ENCODE measurements around the gene WWC1. TPM values are rescaled to one million over a fixed set of nuclear protein-coding genes. Genes with fewer than 3 reads are reported as not detected.

The WWC1 gene
- total RNA-seq, 1 experiment from 2014 or later = 108 TPM

GRCh38 chr5:168340487-168340886 is 49.0 kb downstream of the WWC1 start:
- CTCF ChIA-PET = interaction anchor here (0.7 to 0.9 kb wide), 2 partner anchors 48 to 118 kb away, joined by 3 read pairs; no protein-coding TSS in a partner anchor
- Histone ChIP-seq H3K9me3 (no peaks in the 10 kb centered on the region), H3K4me1 (peaks cover 45% of the 10 kb centered on the region), H3K4me3 (ENCODE audit: low read depth, low read length) (no peak overlapping the region), H3K27me3 (replicated peaks; ENCODE audit: control insufficient read depth, insufficient read depth, low read length) (no peaks in the 10 kb centered on the region), H3K36me3 (ENCODE audit: control insufficient read depth, insufficient read depth, low read length) (peaks cover 1% of the 10 kb centered on the region; the same call in 1 of the 2 replicates)
- Mint-ChIP-seq H3K36me3 (ENCODE audit: insufficient read depth, unreplicated experiment) (peaks cover 59% of the 10 kb centered on the region), H3K9me3 (ENCODE audit: unreplicated experiment) (no peaks in the 10 kb centered on the region), H3K4me3 (ENCODE audit: unreplicated experiment) (no peak overlapping the region), H3K4me1 (ENCODE audit: low read depth, unreplicated experiment) (peaks cover 62% of the 10 kb centered on the region), H3K27me3 (ENCODE audit: insufficient read depth, unreplicated experiment) (no peaks in the 10 kb centered on the region), H3K27ac (ENCODE audit: unreplicated experiment) (peak overlapping the region; percentile 14)
- BruUV-seq (replicated peaks) = no TSS peak
- POLR2A ChIA-PET = no interaction called here
- intact Hi-C loops (cut with micrococcal nuclease; ENCODE audit: unreplicated experiment) = no loop called here
- DNase-seq = no peak
- TF ChIP-seq CTCF (IDR thresholded peaks at IDR 0.05; ENCODE audit: insufficient read depth in 1 of 2, low read depth in 1 of 2, low read length in 1 of 2, severe bottlenecking in 1 of 2, unreplicated experiment in 1 of 2) = no peak

GRCh38 chr5:168341178-168341577 is 49.7 kb downstream of the WWC1 start:
- H3K27me3 Mint-ChIP-seq (ENCODE audit: insufficient read depth, unreplicated experiment) = no peaks in the 10 kb centered on the region
- no peak overlapping the region for H3K4me3 Mint-ChIP-seq (ENCODE audit: unreplicated experiment)
- H3K36me3 Mint-ChIP-seq (ENCODE audit: insufficient read depth, unreplicated experiment) = peaks cover 58% of the 10 kb centered on the region
- no peak overlapping the region for H3K4me3 ChIP-seq (ENCODE audit: low read depth, low read length)
- peak overlapping the region; percentile 14 for H3K27ac Mint-ChIP-seq (ENCODE audit: unreplicated experiment)
- H3K4me1 Mint-ChIP-seq (ENCODE audit: low read depth, unreplicated experiment) = peaks cover 69% of the 10 kb centered on the region
- BruUV-seq (replicated peaks) = no TSS peak
- H3K4me1 ChIP-seq = peaks cover 50% of the 10 kb centered on the region
- CTCF ChIA-PET = interaction anchor here (0.9 kb wide), 1 partner anchor 49 kb away, joined by 3 read pairs; no protein-coding TSS in a partner anchor
- no peak for TF ChIP-seq CTCF (IDR thresholded peaks at IDR 0.05; ENCODE audit: insufficient read depth in 1 of 2, low read depth in 1 of 2, low read length in 1 of 2, severe bottlenecking in 1 of 2, unreplicated experiment in 1 of 2)
- DNase-seq = no peak
- POLR2A ChIA-PET = no interaction called here
- H3K27me3 ChIP-seq (replicated peaks; ENCODE audit: control insufficient read depth, insufficient read depth, low read length) = no peaks in the 10 kb centered on the region
- intact Hi-C loops (cut with micrococcal nuclease; ENCODE audit: unreplicated experiment) = no loop called here
- peaks cover 1% of the 10 kb centered on the region; the same call in 1 of the 2 replicates for H3K36me3 ChIP-seq (ENCODE audit: control insufficient read depth, insufficient read depth, low read length)
- no peaks in the 10 kb centered on the region for H3K9me3 ChIP-seq
- no peaks in the 10 kb centered on the region for H3K9me3 Mint-ChIP-seq (ENCODE audit: unreplicated experiment)

GRCh38 chr5:168342151-168342825 is 50.8 kb downstream of the WWC1 start:
- ChIA-PET CTCF (interaction anchor here (1.6 kb wide), 1 partner anchor 50 kb away, joined by 5 read pairs; no protein-coding TSS in a partner anchor), POLR2A (interaction anchor here (0.6 kb wide), 1 partner anchor 47 kb away, joined by 5 read pairs; no protein-coding TSS in a partner anchor)
- Mint-ChIP-seq H3K36me3 (ENCODE audit: insufficient read depth, unreplicated experiment) (peaks cover 54% of the 10 kb centered on the region), H3K9me3 (ENCODE audit: unreplicated experiment) (no peaks in the 10 kb centered on the region), H3K27ac (ENCODE audit: unreplicated experiment) (peak overlapping the region; percentile 56), H3K4me1 (ENCODE audit: low read depth, unreplicated experiment) (peaks cover 75% of the 10 kb centered on the region), H3K27me3 (ENCODE audit: insufficient read depth, unreplicated experiment) (no peaks in the 10 kb centered on the region), H3K4me3 (ENCODE audit: unreplicated experiment) (no peak overlapping the region)
- Histone ChIP-seq H3K36me3 (ENCODE audit: control insufficient read depth, insufficient read depth, low read length) (peaks cover 1% of the 10 kb centered on the region; the same call in 1 of the 2 replicates), H3K4me3 (ENCODE audit: low read depth, low read length) (no peak overlapping the region), H3K9me3 (no peaks in the 10 kb centered on the region), H3K27me3 (replicated peaks; ENCODE audit: control insufficient read depth, insufficient read depth, low read length) (no peaks in the 10 kb centered on the region), H3K4me1 (peaks cover 60% of the 10 kb centered on the region)
- no TSS peak for BruUV-seq (replicated peaks)
- no peak for DNase-seq
- intact Hi-C loops (cut with micrococcal nuclease; ENCODE audit: unreplicated experiment) = no loop called here
- TF ChIP-seq CTCF (IDR thresholded peaks at IDR 0.05; ENCODE audit: insufficient read depth in 1 of 2, low read depth in 1 of 2, low read length in 1 of 2, severe bottlenecking in 1 of 2, unreplicated experiment in 1 of 2) = no peak

Data from Caco-2 (cell line).